GM12878 (cell line): ENCODE measurements around the gene ANKRD11. TPM values are rescaled to one million over a fixed set of nuclear protein-coding genes. Genes with fewer than 3 reads are reported as not detected.

Source experiments
- BACH1 ChIP-seq: fragments of 450-650 bp; IDR thresholded peaks from 2 replicates; pipeline ENCODE4 v1.6.1; 2017; ENCODE audit warnings: mild to moderate bottlenecking, borderline replicate concordance
- BHLHE40 ChIP-seq, 2 experiments: fragments of 450-650 bp in 1 of 2; IDR thresholded peaks; 2 replicates each; pipeline ENCODE4 v1.6.1; 2011 to 2017; ENCODE audit warnings: low read depth in 2 of 2, borderline replicate concordance in 1 of 2, improper control_type of control experiment in 1 of 2, low read length in 1 of 2, mild to moderate bottlenecking in 1 of 2
- EED ChIP-seq: sonication (generic); IDR thresholded peaks from 2 replicates; pipeline ENCODE4 v1.6.1; 2016; ENCODE audit warnings: antibody characterized with exemption, low read depth
- EZH2 ChIP-seq: IDR thresholded peaks from 2 replicates; pipeline ENCODE4 v1.6.1; 2012; ENCODE audit warnings: low read depth, mild to moderate bottlenecking, control low read depth, inconsistent platforms, low read length, borderline replicate concordance; ENCODE audit not compliant: control insufficient read depth
- FOS ChIP-seq: IDR thresholded peaks from 3 replicates; pipeline ENCODE4 v1.6.1; 2011; ENCODE audit warnings: borderline replicate concordance; ENCODE audit not compliant: insufficient read length; ENCODE audit errors: extremely low read depth
- IKZF1 ChIP-seq: fragments of 450-650 bp; conservative IDR thresholded peaks from 2 replicates; pipeline ENCODE4 v1.6.1; 2017; ENCODE audit warnings: antibody characterized with exemption, mild to moderate bottlenecking
- IRF4 ChIP-seq: IDR thresholded peaks from 2 replicates; pipeline ENCODE4 v1.6.1; 2011; ENCODE audit warnings: low read depth, low read length
- MTA2 ChIP-seq: fragments of 450-650 bp; IDR thresholded peaks from 2 replicates; pipeline ENCODE4 v1.6.1; 2016; ENCODE audit warnings: low read depth, mild to moderate bottlenecking, moderate library complexity
- NBN ChIP-seq: fragments of 450-650 bp; IDR thresholded peaks from 2 replicates; pipeline ENCODE4 v1.6.1; 2016
- NR2C1 ChIP-seq: fragments of 450-650 bp; IDR thresholded peaks from 2 replicates; pipeline ENCODE4 v1.6.1; 2017; ENCODE audit warnings: antibody characterized with exemption, mild to moderate bottlenecking, moderate library complexity
- NRF1 ChIP-seq: conservative IDR thresholded peaks from 2 replicates; pipeline ENCODE4 v1.6.1; 2011; ENCODE audit warnings: mild to moderate bottlenecking, low read depth, low read length, improper control_type of control experiment
- PAX5 ChIP-seq: IDR thresholded peaks from 2 replicates; pipeline ENCODE4 v1.6.1; 2011; ENCODE audit warnings: low read depth, low read length, borderline replicate concordance
- PML ChIP-seq: IDR thresholded peaks from 2 replicates; pipeline ENCODE4 v1.6.1; 2012; ENCODE audit warnings: low read length, inconsistent platforms
- POU2F2 ChIP-seq: IDR thresholded peaks from 3 replicates; pipeline ENCODE4 v1.6.1; 2011; ENCODE audit warnings: low read depth, mild to moderate bottlenecking, low read length, borderline replicate concordance
- RAD51 ChIP-seq: fragments of 450-650 bp; IDR thresholded peaks from 2 replicates; pipeline ENCODE4 v1.6.1; 2016; ENCODE audit warnings: moderate library complexity, mild to moderate bottlenecking, inconsistent platforms
- SIN3A ChIP-seq: IDR thresholded peaks from 2 replicates; pipeline ENCODE4 v1.6.1; 2012; ENCODE audit warnings: low read depth, low read length, improper control_type of control experiment
- SMAD1 ChIP-seq: fragments of 450-650 bp; IDR thresholded peaks from 2 replicates; pipeline ENCODE4 v1.6.1; 2018; ENCODE audit warnings: mild to moderate bottlenecking, low read depth; ENCODE audit not compliant: partially characterized antibody
- SMC3 ChIP-seq: IDR thresholded peaks from 2 replicates; pipeline ENCODE4 v1.6.1; 2011; ENCODE audit warnings: low read length, improper control_type of control experiment, borderline replicate concordance
- SUPT20H ChIP-seq: IDR thresholded peaks from 2 replicates; pipeline ENCODE4 v1.6.1; 2011; ENCODE audit warnings: low read depth, mild to moderate bottlenecking, low read length, moderate library complexity, borderline replicate concordance; ENCODE audit not compliant: control insufficient read depth
- ZNF384 ChIP-seq: IDR thresholded peaks from 2 replicates; pipeline ENCODE4 v1.6.1; 2012; ENCODE audit warnings: low read depth, mild to moderate bottlenecking, low read length, improper control_type of control experiment, borderline replicate concordance
- polyA plus RNA-seq, 11 experiments: library from polyadenylated mRNA; depleted of rRNA in 4 of 11; unstranded in 6 of 11; stranded (reverse) in 5 of 11; fragments of >200 nt; fragmentation: Nextera tagmentation in 4 of 11; fragmentation: Illumina TruSeq in 1 of 11; extraction: Ambion mirVana in 4 of 11; extraction: Trizol in 1 of 11; gene quantifications; 1 replicate in 1 of 11; 2 replicates in 10 of 11; pipeline versions ENCODE4 v1.2.1 to v1.2.3, GENCODE V29; 2011 to 2016; ENCODE audit warnings: inconsistent platforms in 2 of 11, missing spikeins in 2 of 11, low read depth in 1 of 11
- total RNA-seq, 4 experiments: library from RNA; depleted of rRNA in 3 of 4; stranded (reverse); fragments of >200 nt in 3 of 4; fragmentation: Illumina TruSeq in 1 of 4; extraction: Trizol in 1 of 4; gene quantifications; 2 replicates each; pipeline versions ENCODE4 v1.2.1 to v1.2.3, GENCODE V29; 2013 to 2021
- TF ChIP-seq, protein P1 (sequence below): fragments of 450-650 bp; IDR thresholded peaks from 2 replicates; pipeline ENCODE4 v1.6.1; 2016; ENCODE audit warnings: mild to moderate bottlenecking
- TF ChIP-seq, protein P2 (sequence below): IDR thresholded peaks from 2 replicates; pipeline ENCODE4 v1.6.1; 2011; ENCODE audit warnings: low read depth, mild to moderate bottlenecking, low read length, moderate library complexity, borderline replicate concordance; ENCODE audit errors: extremely low read depth
- TF ChIP-seq, protein P3 (sequence below): fragments of 450-650 bp; conservative IDR thresholded peaks from 2 replicates; pipeline ENCODE4 v1.6.1; 2017; ENCODE audit warnings: mild to moderate bottlenecking, moderate library complexity
- TF ChIP-seq, protein P4 (sequence below): fragments of 450-650 bp; IDR thresholded peaks from 2 replicates; pipeline ENCODE4 v1.6.1; 2018; ENCODE audit warnings: mild to moderate bottlenecking, low read depth, moderate library complexity; ENCODE audit not compliant: partially characterized antibody

ANKRD11 gene
- total and polyA plus RNA-seq, 10 of the 15 experiments (the other 5 are each of a cell fraction or from before 2014, with no cell fraction given) = 5.1 to 103 (median 27.4) TPM

DNA sequence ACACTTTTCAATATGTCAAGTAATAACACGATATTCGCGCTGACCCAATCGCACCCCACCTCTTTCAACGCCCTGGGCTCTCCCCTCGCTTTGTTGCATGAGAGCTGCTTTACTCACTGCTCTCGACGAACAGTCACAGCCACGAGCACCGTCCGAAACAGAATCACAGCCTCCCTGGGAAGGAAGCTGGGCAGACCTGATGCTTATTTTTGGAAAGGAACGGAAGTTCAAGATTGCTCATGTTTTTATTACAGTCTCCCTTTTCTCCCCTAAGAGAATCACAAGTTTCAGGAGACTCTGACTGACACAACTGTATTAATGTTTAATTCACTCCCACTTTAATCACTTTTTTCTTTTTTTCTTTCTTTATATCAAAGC lies 67.8 kb downstream of the ANKRD11 start (continued):
- no peak; the same call in 1 of the 2 replicates for TF ChIP-seq PML
- no peak for TF ChIP-seq NRF1
- no peak for TF ChIP-seq MTA2
- TF ChIP-seq EZH2 = no peak
- TF ChIP-seq, protein P1, sequence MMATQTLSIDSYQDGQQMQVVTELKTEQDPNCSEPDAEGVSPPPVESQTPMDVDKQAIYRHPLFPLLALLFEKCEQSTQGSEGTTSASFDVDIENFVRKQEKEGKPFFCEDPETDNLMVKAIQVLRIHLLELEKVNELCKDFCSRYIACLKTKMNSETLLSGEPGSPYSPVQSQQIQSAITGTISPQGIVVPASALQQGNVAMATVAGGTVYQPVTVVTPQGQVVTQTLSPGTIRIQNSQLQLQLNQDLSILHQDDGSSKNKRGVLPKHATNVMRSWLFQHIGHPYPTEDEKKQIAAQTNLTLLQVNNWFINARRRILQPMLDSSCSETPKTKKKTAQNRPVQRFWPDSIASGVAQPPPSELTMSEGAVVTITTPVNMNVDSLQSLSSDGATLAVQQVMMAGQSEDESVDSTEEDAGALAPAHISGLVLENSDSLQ = peak; percentile 70; the same call in 1 of the 2 replicates
- TF ChIP-seq SMAD1 = peak; percentile 28
- TF ChIP-seq BACH1 = no peak
- no peak for TF ChIP-seq FOS
- no peak for TF ChIP-seq SUPT20H
- no peak for TF ChIP-seq NR2C1
- TF ChIP-seq BHLHE40 (IDR thresholded peaks at IDR 0.05; ENCODE audit: borderline replicate concordance in 1 of 2, low read depth in 2 of 2, low read length in 1 of 2) = no peak
- TF ChIP-seq POU2F2 = peak; percentile 16; the same call in 1 of the 3 replicates
- peak; percentile 22; the same call in 1 of the 2 replicates for TF ChIP-seq PAX5
- TF ChIP-seq, protein P2, sequence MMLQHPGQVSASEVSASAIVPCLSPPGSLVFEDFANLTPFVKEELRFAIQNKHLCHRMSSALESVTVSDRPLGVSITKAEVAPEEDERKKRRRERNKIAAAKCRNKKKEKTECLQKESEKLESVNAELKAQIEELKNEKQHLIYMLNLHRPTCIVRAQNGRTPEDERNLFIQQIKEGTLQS = no peak
- TF ChIP-seq, protein P3, sequence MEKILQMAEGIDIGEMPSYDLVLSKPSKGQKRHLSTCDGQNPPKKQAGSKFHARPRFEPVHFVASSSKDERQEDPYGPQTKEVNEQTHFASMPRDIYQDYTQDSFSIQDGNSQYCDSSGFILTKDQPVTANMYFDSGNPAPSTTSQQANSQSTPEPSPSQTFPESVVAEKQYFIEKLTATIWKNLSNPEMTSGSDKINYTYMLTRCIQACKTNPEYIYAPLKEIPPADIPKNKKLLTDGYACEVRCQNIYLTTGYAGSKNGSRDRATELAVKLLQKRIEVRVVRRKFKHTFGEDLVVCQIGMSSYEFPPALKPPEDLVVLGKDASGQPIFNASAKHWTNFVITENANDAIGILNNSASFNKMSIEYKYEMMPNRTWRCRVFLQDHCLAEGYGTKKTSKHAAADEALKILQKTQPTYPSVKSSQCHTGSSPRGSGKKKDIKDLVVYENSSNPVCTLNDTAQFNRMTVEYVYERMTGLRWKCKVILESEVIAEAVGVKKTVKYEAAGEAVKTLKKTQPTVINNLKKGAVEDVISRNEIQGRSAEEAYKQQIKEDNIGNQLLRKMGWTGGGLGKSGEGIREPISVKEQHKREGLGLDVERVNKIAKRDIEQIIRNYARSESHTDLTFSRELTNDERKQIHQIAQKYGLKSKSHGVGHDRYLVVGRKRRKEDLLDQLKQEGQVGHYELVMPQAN = no peak
- no peak for TF ChIP-seq IKZF1
- peak; percentile 85 for TF ChIP-seq EED
- TF ChIP-seq SIN3A = no peak
- no peak for TF ChIP-seq ZNF384
- TF ChIP-seq SMC3 = no peak
- TF ChIP-seq NBN = no peak
- 0 out of 2 replicates have a peak, but pooled peaks have one; percentile 55 for TF ChIP-seq IRF4
- TF ChIP-seq, protein P4, sequence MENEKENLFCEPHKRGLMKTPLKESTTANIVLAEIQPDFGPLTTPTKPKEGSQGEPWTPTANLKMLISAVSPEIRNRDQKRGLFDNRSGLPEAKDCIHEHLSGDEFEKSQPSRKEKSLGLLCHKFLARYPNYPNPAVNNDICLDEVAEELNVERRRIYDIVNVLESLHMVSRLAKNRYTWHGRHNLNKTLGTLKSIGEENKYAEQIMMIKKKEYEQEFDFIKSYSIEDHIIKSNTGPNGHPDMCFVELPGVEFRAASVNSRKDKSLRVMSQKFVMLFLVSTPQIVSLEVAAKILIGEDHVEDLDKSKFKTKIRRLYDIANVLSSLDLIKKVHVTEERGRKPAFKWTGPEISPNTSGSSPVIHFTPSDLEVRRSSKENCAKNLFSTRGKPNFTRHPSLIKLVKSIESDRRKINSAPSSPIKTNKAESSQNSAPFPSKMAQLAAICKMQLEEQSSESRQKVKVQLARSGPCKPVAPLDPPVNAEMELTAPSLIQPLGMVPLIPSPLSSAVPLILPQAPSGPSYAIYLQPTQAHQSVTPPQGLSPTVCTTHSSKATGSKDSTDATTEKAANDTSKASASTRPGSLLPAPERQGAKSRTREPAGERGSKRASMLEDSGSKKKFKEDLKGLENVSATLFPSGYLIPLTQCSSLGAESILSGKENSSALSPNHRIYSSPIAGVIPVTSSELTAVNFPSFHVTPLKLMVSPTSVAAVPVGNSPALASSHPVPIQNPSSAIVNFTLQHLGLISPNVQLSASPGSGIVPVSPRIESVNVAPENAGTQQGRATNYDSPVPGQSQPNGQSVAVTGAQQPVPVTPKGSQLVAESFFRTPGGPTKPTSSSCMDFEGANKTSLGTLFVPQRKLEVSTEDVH = no peak
- TF ChIP-seq RAD51 = no peak
